ENCODE results near the gene TRIM7. TPM values are rescaled to one million over a fixed set of nuclear protein-coding genes. Genes with fewer than 3 reads are reported as not detected.

Gene TRIM7
- total and polyA plus RNA-seq, 12 donors: 0.55 to 6.3 (median 3.8) TPM

DNA sequence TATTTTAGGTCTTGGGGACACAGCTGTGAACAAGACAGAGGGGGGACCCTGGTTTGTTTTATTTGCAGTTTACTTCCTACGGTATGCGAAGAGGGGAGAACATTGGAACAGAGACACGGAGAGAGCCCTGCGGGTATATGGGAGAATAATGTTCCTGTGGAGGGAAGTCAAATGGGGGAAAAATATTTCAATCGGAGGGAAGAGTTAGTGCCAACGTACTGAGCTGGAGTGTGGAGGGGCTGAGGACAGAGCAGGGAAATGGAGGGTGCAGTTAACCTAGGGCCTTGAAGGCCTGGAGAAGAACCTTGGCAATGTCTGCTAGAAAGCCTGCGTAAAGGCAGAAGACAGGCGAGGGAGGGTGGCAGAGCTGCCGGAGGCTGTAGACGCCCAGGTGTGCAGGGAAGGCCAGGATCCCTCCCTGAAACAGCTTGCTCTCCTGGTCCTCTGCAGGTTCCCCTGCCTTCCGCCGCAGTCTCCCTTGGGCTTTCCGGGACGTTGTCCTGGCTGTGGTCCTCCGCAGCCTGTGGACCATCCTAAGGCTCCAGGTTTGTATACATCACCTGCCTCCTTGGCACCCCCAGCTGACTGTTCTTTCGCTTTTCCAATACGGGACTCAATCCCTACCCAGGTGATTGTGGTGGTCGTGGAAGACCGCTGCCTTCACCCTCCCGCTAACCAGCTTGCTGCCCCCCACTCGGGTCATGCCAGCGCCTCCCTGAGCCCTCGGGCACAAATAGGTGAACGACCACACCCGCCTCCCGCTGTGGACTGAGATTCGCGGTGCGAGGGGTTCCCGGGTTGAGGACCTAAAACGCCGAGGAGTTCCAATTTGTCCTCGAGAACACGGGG, 40.7 kb upstream of the TRIM7 start:
- Histone ChIP-seq H3K9me3 (replicated peaks in 1 of 3) (no peaks in the 10 kb centered on the region), H3K27ac (peak overlapping the region; percentile 92 to 96 (median 95)), H3K27me3 (no peaks in the 10 kb centered on the region), H3K36me3 (replicated peaks in 1 of 2) (peaks cover 0 to 18% of the 10 kb centered on the region in 2 donors), H3K4me1 (replicated peaks in 1 of 2) (peaks cover 44 to 60% of the 10 kb centered on the region in 2 donors), H3K4me3 (peak overlapping the region in 3 of 4 donors; percentile 38 to 86 (median 56))
- TF ChIP-seq POLR2A (IDR thresholded peaks at IDR 0.05): no peak
- TF ChIP-seq, protein P1, sequence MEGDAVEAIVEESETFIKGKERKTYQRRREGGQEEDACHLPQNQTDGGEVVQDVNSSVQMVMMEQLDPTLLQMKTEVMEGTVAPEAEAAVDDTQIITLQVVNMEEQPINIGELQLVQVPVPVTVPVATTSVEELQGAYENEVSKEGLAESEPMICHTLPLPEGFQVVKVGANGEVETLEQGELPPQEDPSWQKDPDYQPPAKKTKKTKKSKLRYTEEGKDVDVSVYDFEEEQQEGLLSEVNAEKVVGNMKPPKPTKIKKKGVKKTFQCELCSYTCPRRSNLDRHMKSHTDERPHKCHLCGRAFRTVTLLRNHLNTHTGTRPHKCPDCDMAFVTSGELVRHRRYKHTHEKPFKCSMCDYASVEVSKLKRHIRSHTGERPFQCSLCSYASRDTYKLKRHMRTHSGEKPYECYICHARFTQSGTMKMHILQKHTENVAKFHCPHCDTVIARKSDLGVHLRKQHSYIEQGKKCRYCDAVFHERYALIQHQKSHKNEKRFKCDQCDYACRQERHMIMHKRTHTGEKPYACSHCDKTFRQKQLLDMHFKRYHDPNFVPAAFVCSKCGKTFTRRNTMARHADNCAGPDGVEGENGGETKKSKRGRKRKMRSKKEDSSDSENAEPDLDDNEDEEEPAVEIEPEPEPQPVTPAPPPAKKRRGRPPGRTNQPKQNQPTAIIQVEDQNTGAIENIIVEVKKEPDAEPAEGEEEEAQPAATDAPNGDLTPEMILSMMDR (IDR thresholded peaks at IDR 0.05): no peak
- intact Hi-C loops (cut with DNase I): no loop called here
- 31 to 38% (median 33%) methylated on average over 30 to 34 of the region's 34 CpGs for WGBS, 4 donors
- peak in 1 of 7 donors; percentile 47 for DNase-seq

DNA sequence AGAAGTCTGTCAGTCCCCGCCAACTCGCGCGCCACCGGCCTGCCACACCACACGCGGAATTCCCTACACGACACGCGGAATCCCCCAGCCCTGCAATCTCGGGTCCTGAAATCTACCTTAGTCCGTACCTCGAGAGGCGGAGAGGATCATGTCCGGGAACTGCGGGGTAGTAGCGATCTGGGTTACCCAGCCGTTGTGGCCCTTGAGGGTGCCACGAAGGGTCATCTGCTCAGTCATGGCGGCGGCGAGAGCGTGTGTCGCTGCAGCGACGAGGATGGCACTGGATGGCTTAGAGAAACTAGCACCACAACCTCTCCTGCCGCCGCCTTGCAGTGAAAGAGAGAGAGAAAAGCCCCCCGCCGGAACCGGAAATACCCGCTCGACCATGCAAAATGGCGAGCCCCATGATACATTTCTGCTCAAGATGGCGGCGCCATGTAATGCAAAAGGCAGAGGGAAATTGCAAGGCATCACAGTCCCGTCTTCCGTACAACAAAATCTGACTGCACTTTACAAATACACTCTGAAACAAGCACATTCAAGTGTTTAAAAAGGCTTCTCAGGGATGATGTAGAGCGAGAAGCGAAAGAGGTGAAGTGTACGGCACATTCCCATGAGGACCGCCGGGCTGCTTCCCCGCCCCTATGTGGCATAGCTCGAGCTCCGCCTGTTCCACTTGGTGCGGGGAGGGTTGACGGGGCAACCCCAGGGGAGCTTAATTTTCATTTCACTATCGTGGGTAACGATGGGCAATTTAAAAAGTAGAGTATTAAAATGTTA, 38.8 kb upstream of the TRIM7 start, which contains the start of gene RACK1:
Gene RACK1 (minus strand): TSS at position 343 of the 780 bp plus-strand sequence. CDS start 106 bp downstream, at position 237.
- Histone ChIP-seq H3K4me1 (replicated peaks in 1 of 2) (peaks cover 39 to 49% of the 10 kb centered on the region in 2 donors), H3K36me3 (replicated peaks in 1 of 2) (peaks cover under 1 to 37% of the 10 kb centered on the region in 2 donors), H3K4me3 (peak within 1 kb of the TSS; percentile 33 to 85 (median 54)), H3K27me3 (no peaks in the 10 kb centered on the region), H3K27ac (peak within 1 kb of the TSS; percentile 55 to 96 (median 91)), H3K9me3 (replicated peaks in 1 of 3) (no peaks in the 10 kb centered on the region)
- intact Hi-C loops (cut with DNase I): no loop called here
- TF ChIP-seq POLR2A (IDR thresholded peaks at IDR 0.05): peak in 1 of 2 donors; percentile 57
- TF ChIP-seq, protein P1 (IDR thresholded peaks at IDR 0.05): no peak
- 0 to 1% (median 0%) methylated on average over 30 to 50 of the region's 50 CpGs for WGBS, 4 donors
- DNase-seq: peak; percentile 85 to 96 (median 91)

DNA sequence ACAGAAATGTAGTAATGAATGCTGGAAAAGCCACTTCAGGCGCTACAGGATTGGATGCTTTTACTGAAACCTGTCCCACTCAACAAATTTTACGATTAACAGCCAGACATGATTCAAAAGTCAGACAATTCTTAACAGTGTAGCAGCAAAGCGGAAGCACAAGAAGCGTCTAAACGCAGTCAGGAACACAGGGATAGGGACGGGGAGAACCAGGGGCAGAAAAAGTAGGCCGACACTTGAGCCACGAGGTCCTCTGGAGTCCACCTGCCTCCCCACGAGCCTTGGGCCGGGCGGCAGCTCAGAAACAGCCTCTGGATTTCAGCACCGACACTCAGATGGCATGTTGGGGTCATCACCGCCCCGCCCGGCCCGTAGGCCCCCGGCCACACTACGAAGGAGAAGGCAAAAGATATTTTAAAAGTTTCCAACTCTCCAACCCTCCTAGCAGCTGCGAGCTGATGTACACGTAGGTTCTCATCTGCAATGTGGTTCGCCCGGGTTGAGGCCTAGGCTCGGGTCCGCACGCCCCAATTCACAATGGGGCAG, 38.1 kb upstream of the TRIM7 start:
- intact Hi-C loops (cut with DNase I): no loop called here
- Histone ChIP-seq H3K4me3 (peak overlapping the region; percentile 33 to 85 (median 54)), H3K27me3 (no peaks in the 10 kb centered on the region), H3K36me3 (replicated peaks in 1 of 2) (peaks cover 4 to 44% of the 10 kb centered on the region in 2 donors), H3K9me3 (replicated peaks in 1 of 3) (no peaks in the 10 kb centered on the region), H3K4me1 (replicated peaks in 1 of 2) (peaks cover 33 to 42% of the 10 kb centered on the region in 2 donors), H3K27ac (peak overlapping the region; percentile 55 to 96 (median 91))
- peak in 2 of 7 donors; percentile 49 to 56 for DNase-seq
- TF ChIP-seq, protein P1 (IDR thresholded peaks at IDR 0.05): no peak
- TF ChIP-seq POLR2A (IDR thresholded peaks at IDR 0.05): peak in 1 of 2 donors; percentile 5
- 0 to 1% (median 0%) methylated on average over 9 to 25 of the region's 25 CpGs for WGBS, 4 donors

All from adrenal gland (tissue), 12 donors.